ENCODE data around the gene HDDC3.
"Not testable (repeated sequence)": the region's sequence is repeated elsewhere in the genome, so short reads cannot be mapped to it uniquely, and the experiment has no call there.

The HDDC3 gene

GRCh38 chr15:90914305-90915080, 17.9 kb downstream of the HDDC3 start:
- no peak overlapping the region for H3K4me3 ChIP-seq (ENCODE audit: low read length)
- H3K9ac ChIP-seq (ENCODE audit: low read depth, low read length) = no peak overlapping the region
- no peaks in the 10 kb centered on the region for H3K27me3 ChIP-seq (ENCODE audit: insufficient read depth, low read length)
- H3K9me3 ChIP-seq (ENCODE audit: insufficient read depth, low read depth, low read length) = no peaks in the 10 kb centered on the region
- peaks cover 22% of the 10 kb centered on the region for H3K36me3 ChIP-seq (ENCODE audit: insufficient read depth, low read length)
- no peaks in the 10 kb centered on the region for H3K4me1 ChIP-seq (ENCODE audit: insufficient read depth, low read length)
- no peak overlapping the region for H3K27ac ChIP-seq (ENCODE audit: low read depth, low read length)
- 94% methylated on average over 22 of the region's 22 CpGs for WGBS

- peaks cover 18% of the 10 kb centered on the region for H3K36me3 ChIP-seq (ENCODE audit: insufficient read depth, low read length)
- no peak overlapping the region for H3K4me3 ChIP-seq (ENCODE audit: low read length)
- no peaks in the 10 kb centered on the region for H3K4me1 ChIP-seq (ENCODE audit: insufficient read depth, low read length)
- H3K27me3 ChIP-seq (ENCODE audit: insufficient read depth, low read length) = no peaks in the 10 kb centered on the region
- H3K27ac ChIP-seq (ENCODE audit: low read depth, low read length) = no peak overlapping the region
- no peak overlapping the region for H3K9ac ChIP-seq (ENCODE audit: low read depth, low read length)
- 96% methylated on average over 12 of the region's 12 CpGs for WGBS
- H3K9me3 ChIP-seq (ENCODE audit: insufficient read depth, low read depth, low read length) = no peaks in the 10 kb centered on the region
These were observed 18.9 kb downstream of the HDDC3 start for GRCh38 chr15:90913398-90913944.

DNA sequence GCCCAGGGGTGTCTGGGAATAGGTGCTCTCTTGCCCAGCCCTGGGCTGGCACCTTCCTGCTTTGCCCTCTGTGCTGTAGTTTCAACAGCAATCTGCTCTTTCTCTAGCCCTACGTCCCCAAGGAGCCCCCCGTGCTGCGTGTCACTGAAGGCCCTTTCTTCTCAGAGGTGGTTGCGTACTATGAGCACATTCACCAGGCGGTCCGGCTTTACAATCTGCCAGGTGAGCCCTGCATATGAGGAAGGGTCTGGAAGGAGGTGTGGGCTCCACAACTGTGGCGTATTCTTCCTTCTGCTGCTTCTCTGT, 19.6 kb downstream of the HDDC3 start:
- no peaks in the 10 kb centered on the region for H3K27me3 ChIP-seq (ENCODE audit: insufficient read depth, low read length)
- no peak overlapping the region for H3K9ac ChIP-seq (ENCODE audit: low read depth, low read length)
- H3K36me3 ChIP-seq (ENCODE audit: insufficient read depth, low read length) = peaks cover 20% of the 10 kb centered on the region
- no peaks in the 10 kb centered on the region for H3K9me3 ChIP-seq (ENCODE audit: insufficient read depth, low read depth, low read length)
- no peak overlapping the region for H3K27ac ChIP-seq (ENCODE audit: low read depth, low read length)
- 95% methylated on average over 7 of the region's 7 CpGs for WGBS
- H3K4me1 ChIP-seq (ENCODE audit: insufficient read depth, low read length) = no peaks in the 10 kb centered on the region
- H3K4me3 ChIP-seq (ENCODE audit: low read length) = no peak overlapping the region

DNA sequence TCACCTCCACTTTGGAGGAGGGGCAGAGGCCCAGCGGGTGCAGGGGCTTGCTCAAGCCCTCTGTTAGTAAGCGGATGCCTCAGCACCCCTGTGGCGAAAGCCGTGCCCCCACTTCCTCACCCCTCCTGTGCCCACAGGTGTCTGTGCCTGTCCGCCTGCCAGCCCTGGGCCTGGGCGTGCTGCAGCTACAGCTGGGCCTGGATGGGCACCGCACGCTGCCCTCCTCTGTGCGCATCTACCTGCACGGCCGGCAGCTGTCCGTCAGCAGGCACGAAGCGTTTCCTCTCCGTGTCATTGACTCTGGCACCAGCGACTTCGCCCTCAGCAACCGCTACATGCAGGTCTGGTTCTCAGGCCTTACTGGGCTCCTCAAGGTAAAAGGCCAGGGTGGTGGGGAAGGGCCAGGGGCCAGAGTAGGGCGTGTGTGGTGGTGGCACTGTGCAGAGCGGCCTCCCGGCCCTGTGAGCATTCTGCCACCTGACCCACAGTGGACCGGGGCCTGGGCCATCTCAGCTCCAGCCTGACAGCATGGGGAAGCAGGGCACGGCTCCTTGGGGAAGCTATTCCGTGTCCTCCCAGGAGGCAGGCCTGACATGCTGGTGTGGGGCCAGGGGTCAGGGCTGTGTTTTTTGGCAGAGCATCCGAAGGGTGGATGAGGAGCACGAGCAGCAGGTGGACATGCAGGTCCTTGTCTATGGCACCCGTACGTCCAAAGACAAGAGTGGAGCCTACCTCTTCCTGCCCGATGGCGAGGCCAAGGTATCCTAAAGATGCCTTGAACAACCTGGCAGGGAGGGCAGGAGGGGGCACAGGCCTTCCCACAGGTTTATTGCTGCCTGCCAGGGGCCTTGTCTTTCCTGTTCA, 20.2 kb downstream of the HDDC3 start:
- WGBS = 95% methylated on average over 30 of the region's 30 CpGs
- H3K36me3 ChIP-seq (ENCODE audit: insufficient read depth, low read length) = peaks cover 25% of the 10 kb centered on the region
- no peaks in the 10 kb centered on the region for H3K27me3 ChIP-seq (ENCODE audit: insufficient read depth, low read length)
- H3K4me1 ChIP-seq (ENCODE audit: insufficient read depth, low read length) = no peaks in the 10 kb centered on the region
- no peaks in the 10 kb centered on the region for H3K9me3 ChIP-seq (ENCODE audit: insufficient read depth, low read depth, low read length)
- no peak overlapping the region for H3K9ac ChIP-seq (ENCODE audit: low read depth, low read length)
- H3K4me3 ChIP-seq (ENCODE audit: low read length) = no peak overlapping the region
- H3K27ac ChIP-seq (ENCODE audit: low read depth, low read length) = no peak overlapping the region

DNA sequence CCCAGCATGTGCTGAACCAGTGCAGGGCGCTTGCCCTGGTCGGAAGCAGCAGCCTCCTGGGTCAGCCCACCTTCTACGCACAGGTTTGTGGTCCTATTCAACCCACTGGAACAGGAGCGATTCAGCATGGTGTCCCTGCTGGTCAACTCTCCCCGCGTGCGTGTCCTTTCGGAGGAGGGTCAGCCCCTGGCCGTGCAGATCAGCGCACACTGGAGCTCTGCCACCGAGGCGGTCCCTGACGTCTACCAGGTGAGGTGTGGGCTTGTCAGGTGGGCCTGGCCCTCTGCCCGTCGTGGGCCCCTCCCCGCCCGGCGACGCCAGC, 21.1 kb downstream of the HDDC3 start:
- Histone ChIP-seq H3K4me1 (ENCODE audit: insufficient read depth, low read length) (no peaks in the 10 kb centered on the region), H3K9me3 (ENCODE audit: insufficient read depth, low read depth, low read length) (no peaks in the 10 kb centered on the region), H3K9ac (ENCODE audit: low read depth, low read length) (no peak overlapping the region), H3K4me3 (ENCODE audit: low read length) (no peak overlapping the region), H3K27me3 (ENCODE audit: insufficient read depth, low read length) (no peaks in the 10 kb centered on the region), H3K27ac (ENCODE audit: low read depth, low read length) (no peak overlapping the region), H3K36me3 (ENCODE audit: insufficient read depth, low read length) (peaks cover 28% of the 10 kb centered on the region)
- 93% methylated on average over 19 of the region's 19 CpGs for WGBS

DNA sequence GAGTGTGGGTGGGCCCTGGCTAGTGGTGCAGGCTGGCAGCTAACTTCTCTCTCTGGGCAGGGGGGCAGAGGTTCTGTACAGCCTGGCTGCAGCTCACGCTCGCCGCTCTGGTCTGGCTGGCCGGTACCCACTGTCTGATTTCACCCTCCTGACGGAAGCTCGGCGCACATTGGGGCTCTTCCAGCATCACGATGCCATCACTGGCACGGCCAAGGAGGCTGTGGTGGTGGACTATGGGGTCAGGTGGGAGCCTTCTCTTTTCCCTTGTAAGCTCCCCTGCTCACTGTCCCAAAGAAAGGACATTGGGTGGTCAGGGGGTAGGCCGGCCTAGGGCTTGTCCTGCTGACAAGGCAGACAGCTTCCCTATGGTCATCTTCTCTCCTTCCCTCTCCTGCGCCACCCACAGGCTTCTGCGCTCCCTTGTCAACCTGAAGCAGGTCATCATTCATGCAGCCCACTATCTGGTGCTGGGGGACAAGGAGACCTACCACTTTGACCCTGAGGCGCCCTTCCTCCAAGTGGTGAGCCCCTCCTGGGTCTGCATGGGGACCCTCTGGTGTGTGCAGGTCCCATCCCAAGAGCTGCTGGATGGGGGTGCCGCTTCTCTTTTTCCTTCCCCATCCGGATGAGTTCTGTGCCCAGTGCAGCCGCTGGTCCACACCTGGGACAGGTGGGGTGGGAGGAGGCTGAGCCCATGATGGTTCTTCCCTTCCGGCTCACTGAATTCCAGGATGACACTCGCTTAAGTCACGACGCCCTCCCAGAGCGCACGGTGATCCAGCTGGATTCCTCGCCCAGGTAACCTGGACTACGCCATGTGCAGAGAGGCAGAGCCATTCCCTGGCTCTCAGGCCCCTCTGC, 21.7 kb downstream of the HDDC3 start:
- 92% methylated on average over 24 of the region's 24 CpGs for WGBS
- H3K4me1 ChIP-seq (ENCODE audit: insufficient read depth, low read length) = no peaks in the 10 kb centered on the region
- H3K27ac ChIP-seq (ENCODE audit: low read depth, low read length) = no peak overlapping the region
- peaks cover 34% of the 10 kb centered on the region for H3K36me3 ChIP-seq (ENCODE audit: insufficient read depth, low read length)
- H3K9ac ChIP-seq (ENCODE audit: low read depth, low read length) = no peak overlapping the region
- H3K27me3 ChIP-seq (ENCODE audit: insufficient read depth, low read length) = no peaks in the 10 kb centered on the region
- H3K9me3 ChIP-seq (ENCODE audit: insufficient read depth, low read depth, low read length) = no peaks in the 10 kb centered on the region
- no peak overlapping the region for H3K4me3 ChIP-seq (ENCODE audit: low read length)

GRCh38 chr15:90909976-90910375, 22.4 kb downstream of the HDDC3 start:
- Histone ChIP-seq H3K4me1 (ENCODE audit: insufficient read depth, low read length) (no peaks in the 10 kb centered on the region), H3K27ac (ENCODE audit: low read depth, low read length) (no peak overlapping the region), H3K4me3 (ENCODE audit: low read length) (no peak overlapping the region), H3K9me3 (ENCODE audit: insufficient read depth, low read depth, low read length) (no peaks in the 10 kb centered on the region), H3K9ac (ENCODE audit: low read depth, low read length) (no peak overlapping the region), H3K27me3 (ENCODE audit: insufficient read depth, low read length) (0 out of 2 replicates have a peak, but pooled peaks cover 2% of the 10 kb centered on the region), H3K36me3 (ENCODE audit: insufficient read depth, low read length) (peaks cover 38% of the 10 kb centered on the region)
- 94% methylated on average over 8 of the region's 8 CpGs for WGBS

DNA sequence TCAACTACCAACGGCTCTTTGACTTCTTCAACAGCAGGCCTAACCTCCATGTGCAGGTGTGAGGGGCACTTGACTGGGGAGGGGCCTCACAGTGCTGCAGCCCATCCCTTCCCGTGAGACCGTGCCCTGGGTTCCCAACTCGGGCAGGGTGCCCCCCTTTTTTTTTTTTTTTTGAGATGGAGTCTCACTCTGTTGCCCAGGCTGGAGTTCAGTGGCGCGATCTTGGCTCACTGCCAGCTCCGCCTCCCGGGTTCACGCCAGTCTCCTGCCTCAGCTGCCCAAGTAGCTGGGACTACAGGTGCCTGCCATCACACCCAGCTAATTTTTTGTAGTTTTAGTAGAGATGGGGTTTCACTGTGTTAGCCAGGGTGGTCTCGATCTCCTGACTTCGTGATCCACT, 22.9 kb downstream of the HDDC3 start:
- 96% methylated on average over 11 of the region's 11 CpGs for WGBS
- H3K9ac ChIP-seq (ENCODE audit: low read depth, low read length); H3K27ac ChIP-seq (ENCODE audit: low read depth, low read length); H3K9me3 ChIP-seq (ENCODE audit: insufficient read depth, low read depth, low read length); H3K27me3 ChIP-seq (ENCODE audit: insufficient read depth, low read length); H3K4me3 ChIP-seq (ENCODE audit: low read length); H3K4me1 ChIP-seq (ENCODE audit: insufficient read depth, low read length): not testable (repeated sequence)
- peaks cover 38% of the 10 kb centered on the region for H3K36me3 ChIP-seq (ENCODE audit: insufficient read depth, low read length)

DNA sequence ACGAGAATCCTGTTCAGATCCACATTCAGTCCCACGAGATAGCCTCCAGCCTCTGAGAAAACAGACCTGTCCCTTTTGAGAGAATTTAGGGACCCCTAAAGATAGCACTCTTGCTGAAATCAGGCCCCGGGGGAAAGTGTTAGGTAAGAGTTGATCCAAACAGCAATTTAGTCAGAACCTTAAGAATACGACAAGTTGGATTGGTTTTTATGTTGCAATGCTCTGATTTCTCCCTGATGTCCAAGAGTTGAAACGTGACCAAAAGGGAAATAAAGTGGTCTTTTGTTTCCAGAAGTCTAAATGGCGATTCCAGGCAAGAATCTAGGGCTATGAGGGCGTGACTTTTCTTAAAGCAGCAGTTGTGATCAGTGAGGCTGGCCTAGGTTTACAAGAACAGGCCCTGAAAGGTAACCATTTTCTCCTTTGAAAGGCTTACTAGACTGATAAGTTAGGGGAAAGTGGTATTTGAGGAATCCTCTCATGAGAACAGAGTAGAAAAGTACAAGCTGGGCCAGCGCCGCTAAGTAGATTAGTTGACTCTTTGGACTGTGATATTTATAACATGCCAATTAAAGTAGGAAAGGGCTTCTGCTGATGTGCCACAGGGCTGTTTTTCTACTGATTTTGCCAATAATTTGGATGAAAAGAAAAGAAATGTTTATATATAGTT, 24.4 kb downstream of the HDDC3 start:
- WGBS = 91% methylated on average over 9 of the region's 9 CpGs
- peaks cover 35% of the 10 kb centered on the region for H3K36me3 ChIP-seq (ENCODE audit: insufficient read depth, low read length)

GRCh38 chr15:90907051-90907660, 25.2 kb downstream of the HDDC3 start:
- H3K27me3 ChIP-seq (ENCODE audit: insufficient read depth, low read length) = peaks cover 22% of the 10 kb centered on the region
- H3K4me1 ChIP-seq (ENCODE audit: insufficient read depth, low read length) = peaks cover 5% of the 10 kb centered on the region; the same call in 1 of the 2 replicates
- H3K9me3 ChIP-seq (ENCODE audit: insufficient read depth, low read depth, low read length) = no peaks in the 10 kb centered on the region
- H3K27ac ChIP-seq (ENCODE audit: low read depth, low read length) = no peak overlapping the region
- H3K36me3 ChIP-seq (ENCODE audit: insufficient read depth, low read length) = peaks cover 28% of the 10 kb centered on the region
- H3K4me3 ChIP-seq (ENCODE audit: low read length) = no peak overlapping the region
- 91% methylated on average over 15 of the region's 15 CpGs for WGBS
- H3K9ac ChIP-seq (ENCODE audit: low read depth, low read length) = no peak overlapping the region

More for the DNA sequence above, 24.4 kb downstream of the HDDC3 start:
- Histone ChIP-seq H3K27ac (ENCODE audit: low read depth, low read length) (no peak overlapping the region), H3K4me3 (ENCODE audit: low read length) (no peak overlapping the region), H3K9me3 (ENCODE audit: insufficient read depth, low read depth, low read length) (no peaks in the 10 kb centered on the region), H3K27me3 (ENCODE audit: insufficient read depth, low read length) (peaks cover 21% of the 10 kb centered on the region), H3K4me1 (ENCODE audit: insufficient read depth, low read length) (peaks cover 5% of the 10 kb centered on the region; the same call in 1 of the 2 replicates), H3K9ac (ENCODE audit: low read depth, low read length) (no peak overlapping the region)

All from HUES64 (cell line).